ENCODE results near the gene MAP3K14.

DNA sequence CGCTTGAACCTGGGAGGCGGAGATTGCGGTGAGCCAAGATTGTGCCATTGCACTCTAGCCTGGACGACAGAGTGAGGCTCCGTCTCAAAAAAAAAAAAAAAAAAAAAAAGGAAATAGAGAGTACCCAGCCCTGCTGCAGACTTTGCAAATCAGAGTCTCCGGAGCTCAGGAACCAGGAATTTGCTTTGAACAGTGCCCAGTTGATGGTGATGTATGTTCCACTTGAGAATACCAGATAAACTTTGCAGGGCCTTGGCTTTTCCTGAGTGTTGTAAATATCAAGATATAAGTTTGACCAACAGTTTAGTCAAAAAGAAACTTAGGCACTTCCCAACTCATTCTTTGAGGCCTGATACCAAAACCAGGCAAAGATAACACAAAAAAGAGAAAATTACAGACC, 30.6 kb upstream of the MAP3K14 start:
- no peak for TF ChIP-seq ZNF274 (IDR thresholded peaks at IDR 0.05; ENCODE audit: low read depth, low read length)
- TF ChIP-seq YY1 (IDR thresholded peaks at IDR 0.05; ENCODE audit: insufficient read depth, insufficient read length): no peak
- no peak for TF ChIP-seq SUZ12 (IDR thresholded peaks at IDR 0.05; ENCODE audit: extremely low read depth, insufficient read depth, insufficient read length)
